DND-41 (cell line): ENCODE data around the gene GRM5.
"Not testable (repeated sequence)": the region's sequence is repeated elsewhere in the genome, so short reads cannot be mapped to it uniquely, and the experiment has no call there.

Experiments used
- ATAC-seq: fragments of 200-7000 bp; cut with Tn5 transposase; 3 replicates; pipeline ENCODE4 v1.9.1; 2021; ENCODE audit warnings: low read depth; ENCODE audit not compliant: insufficient read depth
- DNase-seq: peaks from one replicate; pipeline ENCODE4 v3.0.0-alpha.2; 2020
- H2AFZ ChIP-seq: 2 replicates; pipeline ENCODE4 v1.6.0; 2012; ENCODE audit warnings: low read depth, low read length
- H3K27ac ChIP-seq: 2 replicates; pipeline ENCODE4 v1.5.1; 2012; ENCODE audit warnings: low read length, inconsistent platforms
- H3K27me3 ChIP-seq: fragments of 200-600 bp; sonication (generic); 2 replicates; pipeline ENCODE4 v1.6.0; 2012; ENCODE audit warnings: low read length, mild to moderate bottlenecking, inconsistent platforms; ENCODE audit not compliant: insufficient read depth, poor library complexity
- H3K36me3 ChIP-seq: 2 replicates; pipeline ENCODE4 v1.5.1; 2012; ENCODE audit warnings: low read length, inconsistent platforms; ENCODE audit not compliant: insufficient read depth
- H3K4me1 ChIP-seq: 2 replicates; pipeline ENCODE4 v1.5.1; 2012; ENCODE audit warnings: mild to moderate bottlenecking, low read length; ENCODE audit not compliant: insufficient read depth
- H3K4me2 ChIP-seq: 2 replicates; pipeline ENCODE4 v1.6.0; 2012; ENCODE audit warnings: mild to moderate bottlenecking, moderate library complexity, low read length, inconsistent platforms; ENCODE audit not compliant: insufficient read depth
- H3K4me3 ChIP-seq, 2 experiments: fragments of 200-600 bp in 1 of 2; shearing (Covaris generic) in 1 of 2; 2 replicates each; pipeline ENCODE4 v1.5.1; 2012 to 2016; ENCODE audit warnings: inconsistent platforms in 2 of 2, low read length in 2 of 2, mild to moderate bottlenecking in 2 of 2, low read depth in 1 of 2, moderate library complexity in 1 of 2
- H3K79me2 ChIP-seq: 2 replicates; pipeline ENCODE4 v1.6.0; 2012; ENCODE audit warnings: low read length, inconsistent platforms; ENCODE audit not compliant: insufficient read depth
- H3K9ac ChIP-seq: 2 replicates; pipeline ENCODE4 v1.6.0; 2012; ENCODE audit warnings: low read depth, mild to moderate bottlenecking, inconsistent platforms, low read length, moderate library complexity
- H3K9me3 ChIP-seq: 2 replicates; pipeline ENCODE4 v1.5.1; 2012; ENCODE audit warnings: low read length, moderate library complexity, mild to moderate bottlenecking, inconsistent platforms; ENCODE audit not compliant: insufficient read depth, severe bottlenecking
- H4K20me1 ChIP-seq: 2 replicates; pipeline ENCODE4 v1.6.0; 2012; ENCODE audit warnings: low read length; ENCODE audit not compliant: insufficient read depth
- EZH2 ChIP-seq: IDR thresholded peaks from 3 replicates; pipeline ENCODE4 v1.6.1; 2012; ENCODE audit warnings: borderline replicate concordance, low read depth, mild to moderate bottlenecking, moderate library complexity, low read length, inconsistent platforms; ENCODE audit not compliant: severe bottlenecking
- TF ChIP-seq, protein P1 (sequence below): IDR thresholded peaks from 2 replicates; pipeline ENCODE4 v1.5.1; 2012; ENCODE audit warnings: borderline replicate concordance, low read length, moderate library complexity, mild to moderate bottlenecking; ENCODE audit not compliant: poor library complexity, severe bottlenecking; ENCODE audit errors: extremely low read depth

The GRM5 gene

DNA sequence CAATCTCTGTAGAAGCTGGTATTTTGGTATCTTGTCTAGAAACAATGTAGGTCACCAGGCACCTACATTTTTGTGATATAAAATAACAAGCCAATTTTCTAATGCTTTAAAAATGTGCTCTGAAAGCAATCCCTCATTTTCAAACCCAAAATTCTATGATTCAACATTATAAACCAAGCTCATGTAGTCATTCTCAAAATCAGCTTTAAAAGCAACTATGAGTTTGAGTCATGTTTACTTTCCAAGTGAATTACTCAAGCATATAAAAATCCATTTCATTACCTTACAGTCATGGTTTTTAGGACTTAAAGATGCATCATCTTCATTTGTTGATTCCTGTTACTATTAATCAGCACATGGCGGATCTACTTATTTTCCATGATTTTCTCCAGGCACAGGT, 216.4 kb downstream of the GRM5 start:
- Histone ChIP-seq H3K4me1 (peaks cover 30% of the 10 kb centered on the region), H2AFZ (no peak overlapping the region), H3K9ac (no peak overlapping the region), H3K4me3 (no peak overlapping the region), H3K27ac (no peak overlapping the region), H3K36me3 (no peaks in the 10 kb centered on the region), H3K9me3 (no peaks in the 10 kb centered on the region), H3K4me2 (no peak overlapping the region), H4K20me1 (no peaks in the 10 kb centered on the region), H3K79me2 (no peaks in the 10 kb centered on the region), H3K27me3 (no peaks in the 10 kb centered on the region)
- ATAC-seq, result no peak
- TF ChIP-seq EZH2, result no peak
- TF ChIP-seq, protein P1, sequence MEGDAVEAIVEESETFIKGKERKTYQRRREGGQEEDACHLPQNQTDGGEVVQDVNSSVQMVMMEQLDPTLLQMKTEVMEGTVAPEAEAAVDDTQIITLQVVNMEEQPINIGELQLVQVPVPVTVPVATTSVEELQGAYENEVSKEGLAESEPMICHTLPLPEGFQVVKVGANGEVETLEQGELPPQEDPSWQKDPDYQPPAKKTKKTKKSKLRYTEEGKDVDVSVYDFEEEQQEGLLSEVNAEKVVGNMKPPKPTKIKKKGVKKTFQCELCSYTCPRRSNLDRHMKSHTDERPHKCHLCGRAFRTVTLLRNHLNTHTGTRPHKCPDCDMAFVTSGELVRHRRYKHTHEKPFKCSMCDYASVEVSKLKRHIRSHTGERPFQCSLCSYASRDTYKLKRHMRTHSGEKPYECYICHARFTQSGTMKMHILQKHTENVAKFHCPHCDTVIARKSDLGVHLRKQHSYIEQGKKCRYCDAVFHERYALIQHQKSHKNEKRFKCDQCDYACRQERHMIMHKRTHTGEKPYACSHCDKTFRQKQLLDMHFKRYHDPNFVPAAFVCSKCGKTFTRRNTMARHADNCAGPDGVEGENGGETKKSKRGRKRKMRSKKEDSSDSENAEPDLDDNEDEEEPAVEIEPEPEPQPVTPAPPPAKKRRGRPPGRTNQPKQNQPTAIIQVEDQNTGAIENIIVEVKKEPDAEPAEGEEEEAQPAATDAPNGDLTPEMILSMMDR, result no peak
- no peak for DNase-seq

DNA sequence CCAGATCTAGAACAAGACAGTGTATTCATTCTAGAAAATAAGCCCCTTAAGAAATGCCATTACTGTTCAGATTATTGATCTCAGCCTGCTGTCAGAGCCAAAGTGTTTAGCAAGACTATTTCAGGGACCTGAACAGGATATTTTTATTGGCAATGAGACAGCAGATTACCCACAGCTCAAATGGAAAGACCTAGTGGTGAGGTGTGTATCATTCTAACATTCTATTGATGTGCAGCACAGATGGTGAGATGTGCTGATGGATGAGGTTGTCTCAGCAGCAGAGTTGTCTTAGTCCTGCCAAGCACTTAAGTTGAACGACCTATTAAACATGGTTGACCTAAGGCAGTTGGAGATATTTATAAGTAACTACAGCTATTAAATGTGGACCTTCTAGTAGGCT, 219.5 kb downstream of the GRM5 start:
- Histone ChIP-seq H3K27ac (peak overlapping the region; percentile 63; the same call in 1 of the 2 replicates), H3K4me1 (peaks cover 54% of the 10 kb centered on the region)
- ATAC-seq, H3K9ac ChIP-seq, H3K27me3 ChIP-seq, H3K4me2 ChIP-seq, H3K9me3 ChIP-seq, H2AFZ ChIP-seq, H3K36me3 ChIP-seq, H3K79me2 ChIP-seq, H4K20me1 ChIP-seq, H3K4me3 ChIP-seq, DNase-seq: not testable (repeated sequence)

DNA sequence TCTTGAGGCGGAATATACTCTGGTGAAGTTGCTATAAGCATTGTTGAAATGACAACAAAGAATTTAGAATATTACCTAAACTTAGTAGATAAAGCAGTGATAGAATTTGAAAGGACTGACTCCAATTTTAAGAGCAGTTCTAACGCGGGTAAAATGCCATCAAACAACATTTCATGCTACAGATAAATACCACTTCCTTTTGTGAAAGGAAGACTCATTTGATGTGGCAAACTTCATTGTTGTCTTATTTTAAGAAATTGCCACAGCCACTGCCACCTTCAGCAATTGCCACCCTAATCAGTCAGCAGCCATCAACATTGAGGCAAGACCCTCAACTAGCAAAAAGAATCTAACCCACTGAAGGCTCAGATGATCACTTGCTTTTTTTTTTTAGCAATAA, 220.8 kb downstream of the GRM5 start:
- H3K79me2 ChIP-seq, H3K9me3 ChIP-seq, H4K20me1 ChIP-seq, H3K27me3 ChIP-seq, H3K36me3 ChIP-seq: not testable (repeated sequence)
- H3K4me2 ChIP-seq, result peak overlapping the region; percentile 50
- H3K27ac ChIP-seq, result peak overlapping the region; percentile 94
- ATAC-seq, result peak; percentile 66
- H2AFZ ChIP-seq, result peak overlapping the region; percentile 39; the same call in 1 of the 2 replicates
- DNase-seq, result peak; percentile 78
- peaks cover 63% of the 10 kb centered on the region for H3K4me1 ChIP-seq
- peak overlapping the region in 1 of 2 experiments; percentile 31; a peak in 1 of 4 replicates for H3K4me3 ChIP-seq
- peak overlapping the region; percentile 54 for H3K9ac ChIP-seq

DNA sequence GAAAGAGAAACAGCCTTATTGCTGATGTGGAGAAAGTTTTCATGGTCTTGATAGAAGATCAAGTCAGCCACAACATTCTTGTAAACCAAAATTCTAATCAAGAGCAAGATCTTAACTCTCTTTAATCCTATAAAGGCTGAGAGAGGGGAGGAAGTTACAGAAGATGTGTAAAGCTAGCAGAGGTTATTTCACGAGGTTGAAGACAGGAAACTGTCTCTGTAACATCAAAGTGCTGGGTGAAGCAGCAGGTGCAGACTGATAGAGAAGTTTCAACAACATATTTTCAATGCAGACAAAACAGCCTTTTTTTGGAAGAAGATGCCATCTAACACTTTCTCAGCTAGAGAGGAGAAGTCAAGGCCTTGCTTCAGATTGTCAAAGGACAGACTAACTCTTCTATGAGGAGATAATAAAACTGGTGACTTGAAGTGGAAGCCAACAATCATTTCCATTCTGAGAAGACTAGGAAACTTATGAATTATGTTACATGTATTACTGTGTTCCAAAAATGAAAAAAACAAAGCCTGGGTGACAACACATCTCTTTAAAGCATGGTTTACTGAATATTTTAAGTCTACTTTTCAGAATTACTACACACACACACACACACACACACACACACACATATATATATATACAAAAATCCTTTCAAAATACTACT, 221.9 kb downstream of the GRM5 start:
- H2AFZ ChIP-seq, result peak overlapping the region; percentile 49
- H3K4me1 ChIP-seq, result peaks cover 63% of the 10 kb centered on the region
- peak overlapping the region; percentile 50 for H3K4me2 ChIP-seq
- H3K27me3 ChIP-seq, H4K20me1 ChIP-seq, H3K9me3 ChIP-seq, H3K79me2 ChIP-seq, H3K4me3 ChIP-seq, H3K36me3 ChIP-seq: not testable (repeated sequence)
- H3K27ac ChIP-seq, result peak overlapping the region; percentile 97
- ATAC-seq (peak; percentile 92), DNase-seq (peak; percentile 78)
- H3K9ac ChIP-seq, result peak overlapping the region; percentile 54

DNA sequence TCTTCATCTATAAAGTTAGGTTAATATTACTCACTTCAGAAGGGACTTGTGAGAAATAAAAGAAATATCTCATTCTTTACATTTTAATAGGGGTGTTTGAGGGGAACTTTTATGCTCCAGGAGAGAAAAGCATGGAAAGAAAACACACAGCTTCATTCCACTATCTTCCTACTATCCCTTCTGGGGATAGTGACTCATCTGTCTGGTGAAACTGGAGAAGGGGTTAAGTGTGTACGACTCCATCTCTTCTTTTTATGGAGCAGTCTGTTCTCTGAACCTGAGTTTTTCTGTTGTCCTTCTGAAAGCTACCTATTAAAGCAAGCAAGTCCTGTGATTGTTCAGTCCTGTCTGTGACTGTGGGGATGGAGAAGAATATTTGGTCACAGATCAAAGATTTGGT, 227.6 kb downstream of the GRM5 start:
- not testable (repeated sequence) for H3K9ac ChIP-seq, H3K4me2 ChIP-seq, H3K9me3 ChIP-seq, DNase-seq, H3K36me3 ChIP-seq, H3K27me3 ChIP-seq, H2AFZ ChIP-seq, H3K4me3 ChIP-seq, H3K27ac ChIP-seq, ATAC-seq, H4K20me1 ChIP-seq, H3K79me2 ChIP-seq
- peaks cover 27% of the 10 kb centered on the region for H3K4me1 ChIP-seq

DNA sequence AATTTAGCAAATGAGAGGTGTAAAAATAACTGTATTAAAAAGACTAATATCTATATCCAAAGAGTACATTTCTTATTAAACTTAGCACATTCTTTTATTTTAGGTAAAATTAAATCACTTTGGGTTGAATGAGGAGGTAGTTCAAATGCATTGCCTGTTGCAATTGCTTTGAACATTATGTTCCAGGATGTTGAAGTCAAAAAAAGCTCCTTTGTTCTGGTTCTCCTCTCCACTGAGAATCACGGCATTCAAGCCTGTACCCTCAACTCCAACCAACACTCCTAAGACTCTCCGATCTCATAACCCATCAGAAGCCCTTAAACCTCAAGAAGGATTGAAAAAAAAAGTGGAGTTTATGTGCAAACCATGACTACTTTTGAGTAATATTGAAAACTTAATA, 230.1 kb downstream of the GRM5 start:
- H3K79me2 ChIP-seq, H3K4me2 ChIP-seq, H3K9ac ChIP-seq, DNase-seq, ATAC-seq, H3K4me1 ChIP-seq, H3K27me3 ChIP-seq, H3K4me3 ChIP-seq, H3K27ac ChIP-seq, H2AFZ ChIP-seq, H3K36me3 ChIP-seq, H3K9me3 ChIP-seq, H4K20me1 ChIP-seq: not testable (repeated sequence)
